Mononuclear cell (primary cell): ENCODE measurements around the gene BAK1. TPM values are rescaled to one million over a fixed set of nuclear protein-coding genes. Genes with fewer than 3 reads are reported as not detected.

Source experiments
- H3K27me3 ChIP-seq: 2 replicates; pipeline ENCODE4 v1.6.0; 2011; ENCODE audit warnings: low read length, control low read depth; ENCODE audit not compliant: insufficient read depth
- H3K4me1 ChIP-seq: 2 replicates; pipeline ENCODE4 v1.5.1; 2011; ENCODE audit warnings: mild to moderate bottlenecking, low read length, control low read depth; ENCODE audit not compliant: insufficient read depth
- H3K4me3 ChIP-seq: 2 replicates; pipeline ENCODE4 v1.5.1; 2011; ENCODE audit warnings: mild to moderate bottlenecking, low read length, moderate library complexity
- H3K9me3 ChIP-seq: 2 replicates; pipeline ENCODE4 v1.5.1; 2011; ENCODE audit warnings: low read depth, mild to moderate bottlenecking, control low read depth, low read length
- total RNA-seq: library from RNA; depleted of rRNA; stranded (reverse); fragments of >200 nt; gene quantifications from one replicate; pipeline ENCODE4 v1.2.3, GENCODE V29; 2012

The BAK1 gene
- total RNA-seq, 1 donor: 17.9 TPM

GRCh38 chr6:33613795-33614168, 33.7 kb upstream of the BAK1 start:
- no peak overlapping the region for H3K4me3 ChIP-seq

GRCh38 chr6:33613146-33613794, 33.2 kb upstream of the BAK1 start:
- H3K27me3 ChIP-seq: no peaks in the 10 kb centered on the region
- H3K4me3 ChIP-seq: no peak overlapping the region
- no peaks in the 10 kb centered on the region for H3K9me3 ChIP-seq
- H3K4me1 ChIP-seq: no peaks in the 10 kb centered on the region

More at GRCh38 chr6:33613795-33614168, 33.7 kb upstream of the BAK1 start:
- H3K9me3 ChIP-seq: no peaks in the 10 kb centered on the region
- H3K27me3 ChIP-seq: no peaks in the 10 kb centered on the region
- no peaks in the 10 kb centered on the region for H3K4me1 ChIP-seq

DNA sequence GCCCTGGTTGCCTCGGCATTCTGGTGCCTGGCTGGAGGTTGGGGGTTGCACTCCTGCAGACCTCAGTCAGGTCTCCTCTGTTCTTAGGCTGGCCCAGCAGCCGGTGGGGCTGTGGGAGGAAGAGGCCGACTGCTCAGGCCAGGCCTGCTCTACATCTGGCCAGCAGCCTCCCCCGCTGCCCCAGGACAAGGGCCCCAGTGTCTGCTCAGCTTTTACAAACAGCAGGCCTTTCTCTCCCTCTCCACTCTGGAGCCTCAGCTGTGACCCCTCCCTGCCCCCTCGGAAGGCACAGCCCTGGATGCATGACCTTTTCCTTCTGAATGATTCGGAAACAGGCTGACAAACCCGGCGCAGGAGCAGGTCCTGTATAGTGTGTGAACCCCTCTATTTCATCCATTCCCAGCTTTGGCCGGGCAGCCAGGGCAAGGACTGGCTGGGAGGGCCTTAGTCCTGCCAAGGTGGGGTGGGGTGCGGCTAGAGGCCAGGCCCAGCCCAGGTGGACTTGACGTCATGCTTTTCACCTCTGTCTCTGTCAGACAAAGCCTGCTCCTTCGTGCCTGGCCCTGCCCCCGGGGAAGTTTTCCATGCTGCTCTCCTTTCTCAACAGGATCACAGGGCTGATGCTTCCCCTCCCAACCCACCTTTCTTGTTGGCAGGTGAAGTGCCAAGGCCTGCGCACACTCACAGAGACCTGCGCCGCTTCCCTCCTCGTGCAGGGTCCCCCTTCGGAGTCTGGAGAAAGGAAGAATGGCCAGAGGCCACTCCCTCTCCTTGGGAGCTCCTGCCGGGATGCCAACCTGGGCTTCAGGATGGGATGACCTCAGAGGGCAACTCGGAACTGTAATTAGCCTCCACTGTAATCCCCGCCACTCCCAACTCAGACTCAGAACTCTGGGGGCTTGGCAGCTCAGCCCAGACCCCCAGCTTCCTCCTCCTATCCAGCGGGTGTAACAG, 31.0 kb upstream of the BAK1 start:
- Histone ChIP-seq H3K27me3 (no peaks in the 10 kb centered on the region), H3K4me1 (no peaks in the 10 kb centered on the region), H3K4me3 (no peak overlapping the region), H3K9me3 (no peaks in the 10 kb centered on the region)

- Histone ChIP-seq H3K4me3 (no peak overlapping the region), H3K9me3 (no peaks in the 10 kb centered on the region), H3K4me1 (no peaks in the 10 kb centered on the region), H3K27me3 (no peaks in the 10 kb centered on the region)
Observed at GRCh38 chr6:33610067-33610466, 30.0 kb upstream of the BAK1 start.

- Histone ChIP-seq H3K4me1 (no peaks in the 10 kb centered on the region), H3K4me3 (no peak overlapping the region), H3K27me3 (no peaks in the 10 kb centered on the region), H3K9me3 (no peaks in the 10 kb centered on the region)
Observed at GRCh38 chr6:33609528-33609927, 29.5 kb upstream of the BAK1 start.

DNA sequence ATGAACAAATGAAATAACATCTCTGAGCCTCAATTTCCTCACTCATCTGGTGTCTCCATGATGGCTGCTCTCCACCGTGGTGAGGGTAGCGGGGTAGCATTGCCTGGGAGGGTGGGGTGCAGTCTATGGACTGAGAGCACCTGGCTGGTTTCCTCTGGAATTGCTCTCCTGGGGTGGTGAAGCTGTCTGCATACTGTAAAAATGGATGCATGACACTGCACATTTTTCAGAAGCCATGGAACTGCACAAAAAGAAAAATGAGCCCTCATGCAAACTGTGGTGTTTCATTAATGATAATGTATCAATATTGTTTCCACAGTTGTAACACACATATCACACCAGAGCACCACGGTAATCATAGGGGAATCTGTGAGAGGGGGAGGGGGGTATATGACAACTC, 28.9 kb upstream of the BAK1 start:
- Histone ChIP-seq H3K4me3 (no peak overlapping the region), H3K9me3 (no peaks in the 10 kb centered on the region), H3K27me3 (no peaks in the 10 kb centered on the region), H3K4me1 (no peaks in the 10 kb centered on the region)

DNA sequence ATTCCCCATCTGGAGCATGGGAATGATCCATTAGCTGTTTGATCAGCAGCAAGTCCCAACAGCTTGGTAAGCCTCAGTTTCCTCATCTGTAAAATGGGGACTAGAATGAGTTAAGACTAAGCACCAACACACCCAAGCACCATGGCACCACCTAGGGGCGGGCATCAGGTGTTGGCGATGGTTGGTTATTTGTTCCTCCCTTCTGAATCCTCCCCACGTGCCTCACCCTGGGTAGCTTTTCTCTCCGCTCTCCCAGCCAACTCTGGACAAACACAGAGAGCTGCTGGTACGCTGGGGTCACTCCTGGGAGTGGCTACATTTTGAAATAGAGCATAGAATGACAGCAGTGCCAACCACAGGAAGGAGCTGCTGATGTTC, 27.7 kb upstream of the BAK1 start:
- no peak overlapping the region for H3K4me3 ChIP-seq
- no peaks in the 10 kb centered on the region for H3K27me3 ChIP-seq
- H3K9me3 ChIP-seq: no peaks in the 10 kb centered on the region
- no peaks in the 10 kb centered on the region for H3K4me1 ChIP-seq

DNA sequence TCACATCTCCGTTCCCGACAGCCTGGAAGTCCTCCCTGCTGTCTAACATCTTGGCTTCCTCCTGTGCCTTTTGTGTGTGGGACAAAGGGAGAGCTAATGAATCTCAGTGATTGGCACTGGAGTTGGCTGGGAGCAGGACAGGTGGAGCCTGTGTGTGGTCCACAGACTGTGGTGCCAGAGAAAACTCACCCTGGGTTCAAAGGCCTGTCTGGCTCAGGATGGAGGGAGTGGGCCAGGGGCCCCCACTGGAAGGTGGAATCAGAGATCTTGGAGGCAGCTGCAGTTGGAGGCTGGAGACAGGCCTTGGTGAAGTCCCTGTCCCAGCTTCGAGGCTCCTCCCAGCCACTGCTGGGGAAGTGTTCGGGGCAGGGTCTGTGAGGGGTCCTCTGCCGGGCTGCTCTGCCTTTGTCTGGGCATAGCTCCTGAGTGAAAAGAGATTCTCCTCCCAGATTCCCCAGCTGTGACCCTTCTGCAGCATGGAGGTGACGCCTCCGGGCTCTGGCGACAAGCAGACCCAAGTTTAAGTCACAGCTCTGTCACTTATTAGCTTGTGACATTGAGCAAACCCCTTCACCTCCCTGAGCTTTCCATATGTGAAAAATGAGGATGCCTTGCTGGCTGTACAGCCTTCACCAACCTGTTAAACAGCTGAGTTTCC, 27.2 kb upstream of the BAK1 start:
- Histone ChIP-seq H3K9me3 (no peaks in the 10 kb centered on the region), H3K4me3 (no peak overlapping the region), H3K27me3 (no peaks in the 10 kb centered on the region), H3K4me1 (no peaks in the 10 kb centered on the region)

GRCh38 chr6:33606642-33607041, 26.6 kb upstream of the BAK1 start:
- no peaks in the 10 kb centered on the region for H3K4me1 ChIP-seq
- H3K4me3 ChIP-seq: no peak overlapping the region
- H3K27me3 ChIP-seq: no peaks in the 10 kb centered on the region
- no peaks in the 10 kb centered on the region for H3K9me3 ChIP-seq

DNA sequence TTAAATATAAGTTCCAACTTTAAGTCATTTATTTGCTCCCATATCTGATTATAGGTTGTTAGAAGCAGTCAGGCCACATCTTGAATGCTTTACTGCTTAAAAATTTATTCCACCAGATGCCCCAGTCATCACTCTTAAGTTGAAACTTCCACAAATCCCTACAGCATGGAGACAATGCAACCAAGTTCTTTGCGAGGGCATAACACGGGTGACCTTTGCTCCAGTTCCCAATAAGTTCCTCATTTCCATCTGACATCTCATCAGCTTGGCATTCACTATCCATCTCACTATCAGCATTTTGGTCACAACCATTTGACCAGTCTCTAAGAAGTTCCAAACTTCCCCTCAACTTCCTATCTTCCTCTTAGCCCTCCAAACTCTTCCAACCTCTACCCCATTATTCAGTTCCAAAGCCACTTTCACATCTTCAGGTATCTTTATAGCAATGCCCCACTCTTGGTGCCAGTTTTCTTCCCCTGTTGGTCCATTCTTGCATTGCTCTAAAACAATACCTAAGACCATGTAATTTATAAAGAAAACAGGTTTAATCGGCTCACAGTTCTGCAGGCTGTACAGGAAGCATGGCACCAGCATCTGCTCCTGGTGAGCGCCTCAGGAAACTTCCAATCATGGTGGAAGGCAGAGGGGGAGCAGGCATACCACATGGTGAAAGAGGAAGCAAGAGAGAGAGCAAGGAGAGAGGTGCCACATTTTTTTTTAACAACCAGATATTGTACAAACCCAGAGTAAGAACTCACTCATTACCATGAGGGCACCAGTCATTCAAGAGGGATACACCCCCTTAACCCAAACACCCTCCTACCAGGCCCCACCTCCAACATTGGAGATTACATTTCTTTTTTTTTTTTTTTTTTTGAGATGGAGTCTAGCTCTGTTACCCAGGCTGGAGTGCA, 25.1 kb upstream of the BAK1 start:
- Histone ChIP-seq H3K27me3 (no peaks in the 10 kb centered on the region), H3K9me3 (no peaks in the 10 kb centered on the region), H3K4me3 (no peak overlapping the region), H3K4me1 (no peaks in the 10 kb centered on the region)

DNA sequence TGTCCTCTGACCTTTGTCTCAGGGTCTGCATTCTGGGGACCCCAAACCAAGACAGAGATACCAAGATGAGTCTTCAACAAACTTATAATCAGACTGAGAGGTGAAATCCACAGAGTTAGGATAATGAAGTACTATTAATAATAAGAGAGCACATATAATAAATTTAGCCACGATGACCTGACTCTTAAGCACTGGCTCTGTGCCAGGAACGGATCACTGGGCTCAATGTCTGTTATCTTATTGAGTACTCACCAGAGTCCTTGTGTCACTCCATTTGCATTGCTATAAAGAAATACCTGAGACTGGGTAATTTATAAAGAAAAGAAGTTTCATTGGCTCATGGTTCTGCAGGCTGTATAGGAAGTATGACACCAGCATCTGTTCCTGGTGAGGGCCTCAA, 22.1 kb upstream of the BAK1 start:
- H3K4me1 ChIP-seq: no peaks in the 10 kb centered on the region
- H3K9me3 ChIP-seq: no peaks in the 10 kb centered on the region
- no peaks in the 10 kb centered on the region for H3K27me3 ChIP-seq
- no peak overlapping the region for H3K4me3 ChIP-seq

DNA sequence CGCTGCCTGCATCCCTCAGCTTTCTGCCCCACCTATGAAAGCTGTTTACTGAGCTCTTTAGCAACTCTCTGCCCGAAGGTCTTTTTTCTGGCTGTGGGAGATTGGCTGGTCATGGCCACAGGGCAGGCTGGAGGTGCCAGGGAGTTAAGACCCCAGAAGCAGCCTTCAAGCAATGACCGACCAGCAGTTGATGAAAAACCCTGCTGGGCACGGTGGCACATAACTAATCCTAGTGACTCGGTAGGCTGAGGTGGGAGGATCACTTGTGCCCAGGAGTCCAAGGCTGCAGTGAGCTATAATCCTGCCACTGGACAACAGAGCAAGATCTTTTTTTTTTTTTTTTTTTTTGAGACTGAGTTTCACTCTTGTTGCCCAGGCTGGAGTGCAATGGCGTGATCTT, 20.7 kb upstream of the BAK1 start:
- H3K27me3 ChIP-seq: no peaks in the 10 kb centered on the region
- no peak overlapping the region for H3K4me3 ChIP-seq
- H3K4me1 ChIP-seq: no peaks in the 10 kb centered on the region
- no peaks in the 10 kb centered on the region for H3K9me3 ChIP-seq

GRCh38 chr6:33599413-33599938, 19.4 kb upstream of the BAK1 start:
- Histone ChIP-seq H3K4me1 (no peaks in the 10 kb centered on the region), H3K9me3 (no peaks in the 10 kb centered on the region), H3K27me3 (no peaks in the 10 kb centered on the region), H3K4me3 (no peak overlapping the region)

- peaks cover 8% of the 10 kb centered on the region for H3K4me1 ChIP-seq
- H3K9me3 ChIP-seq: no peaks in the 10 kb centered on the region
- H3K27me3 ChIP-seq: no peaks in the 10 kb centered on the region
- no peak overlapping the region for H3K4me3 ChIP-seq
Observed at GRCh38 chr6:33597551-33598322, 17.7 kb upstream of the BAK1 start.
